H9 (cell line): ENCODE data around the gene DNHD1. TPM values are rescaled to one million over a fixed set of nuclear protein-coding genes. Genes with fewer than 3 reads are reported as not detected.

Experiments
- DNase-seq: peaks from one replicate; pipeline ENCODE4 v3.0.0-alpha.2; 2017
- H2AFZ ChIP-seq: one replicate; pipeline ENCODE4 v1.6.1; 2013; ENCODE audit warnings: mild to moderate bottlenecking, low read length, control low read depth, moderate library complexity
- H2AK5ac ChIP-seq: 2 replicates; pipeline ENCODE4 v1.6.1; 2013; ENCODE audit warnings: low read length, control low read depth, mixed read lengths; ENCODE audit not compliant: insufficient read length
- H2BK120ac ChIP-seq: one replicate; pipeline ENCODE4 v1.6.1; 2013; ENCODE audit warnings: low read depth, mild to moderate bottlenecking, low read length, control low read depth, inconsistent platforms; ENCODE audit not compliant: poor library complexity, severe bottlenecking
- H2BK12ac ChIP-seq: 2 replicates; pipeline ENCODE4 v1.6.1; 2013; ENCODE audit warnings: low read length, control low read depth, mixed read lengths, low read depth; ENCODE audit not compliant: insufficient read length
- H2BK15ac ChIP-seq: 2 replicates; pipeline ENCODE4 v1.6.1; 2013; ENCODE audit warnings: low read depth, low read length, control low read depth
- H2BK20ac ChIP-seq: one replicate; pipeline ENCODE4 v1.6.1; 2013; ENCODE audit warnings: low read depth, mild to moderate bottlenecking, low read length, control low read depth, inconsistent platforms; ENCODE audit not compliant: poor library complexity, severe bottlenecking
- H2BK5ac ChIP-seq: 2 replicates; pipeline ENCODE4 v1.6.1; 2013; ENCODE audit warnings: low read length, control low read depth, mixed read lengths; ENCODE audit not compliant: insufficient read length
- H3K14ac ChIP-seq: 2 replicates; pipeline ENCODE4 v1.6.1; 2013; ENCODE audit warnings: low read length, control low read depth; ENCODE audit not compliant: insufficient read depth
- H3K18ac ChIP-seq: 2 replicates; pipeline ENCODE4 v1.6.1; 2013; ENCODE audit warnings: low read depth, mild to moderate bottlenecking, mixed read lengths, low read length, control low read depth; ENCODE audit not compliant: insufficient read length
- H3K23ac ChIP-seq: 2 replicates; pipeline ENCODE4 v1.6.1; 2013; ENCODE audit warnings: low read length, control low read depth, mixed read lengths, low read depth; ENCODE audit not compliant: insufficient read length
- H3K23me2 ChIP-seq: 2 replicates; pipeline ENCODE4 v1.6.1; 2013; ENCODE audit warnings: low read depth, mild to moderate bottlenecking, mixed read lengths, low read length, control low read depth; ENCODE audit not compliant: insufficient read length, poor library complexity, severe bottlenecking
- H3K27ac ChIP-seq: 2 replicates; pipeline ENCODE4 v1.5.1; 2013; ENCODE audit warnings: low read length, control low read depth, mixed read lengths, low read depth; ENCODE audit not compliant: insufficient read length
- H3K27me3 ChIP-seq: 2 replicates; pipeline ENCODE4 v1.6.1; 2013; ENCODE audit warnings: low read length, control low read depth, inconsistent platforms; ENCODE audit not compliant: insufficient read depth
- H3K4ac ChIP-seq: 2 replicates; pipeline ENCODE4 v1.6.1; 2013; ENCODE audit warnings: low read depth, mild to moderate bottlenecking, control low read depth, inconsistent platforms, low read length, moderate library complexity
- H3K4me1 ChIP-seq: 2 replicates; pipeline ENCODE4 v1.6.1; 2013; ENCODE audit warnings: low read length, control low read depth, inconsistent platforms; ENCODE audit not compliant: insufficient read depth
- H3K4me2 ChIP-seq: 2 replicates; pipeline ENCODE4 v1.6.1; 2013; ENCODE audit warnings: low read length, control low read depth, mixed read lengths; ENCODE audit not compliant: insufficient read length, insufficient read depth
- H3K56ac ChIP-seq: 2 replicates; pipeline ENCODE4 v1.6.1; 2013; ENCODE audit warnings: low read depth, mild to moderate bottlenecking, mixed read lengths, low read length, control low read depth; ENCODE audit not compliant: insufficient read length
- H3K79me1 ChIP-seq: 2 replicates; pipeline ENCODE4 v1.6.1; 2013; ENCODE audit warnings: low read depth, mild to moderate bottlenecking, moderate library complexity, low read length, control low read depth, inconsistent platforms; ENCODE audit not compliant: insufficient read depth, poor library complexity, severe bottlenecking
- H3K79me2 ChIP-seq: 2 replicates; pipeline ENCODE4 v1.6.1; 2013; ENCODE audit warnings: low read length, control low read depth, inconsistent platforms; ENCODE audit not compliant: insufficient read depth
- H3K9ac ChIP-seq: 2 replicates; pipeline ENCODE4 v1.6.1; 2013; ENCODE audit warnings: low read length, control low read depth, mixed read lengths; ENCODE audit not compliant: insufficient read length; ENCODE audit errors: extremely low read depth
- H3K9me3 ChIP-seq: one replicate; pipeline ENCODE4 v1.6.1; 2013; ENCODE audit warnings: low read depth, low read length, inconsistent platforms; ENCODE audit not compliant: control insufficient read depth
- H3T11ph ChIP-seq: one replicate; pipeline ENCODE4 v1.6.1; 2013; ENCODE audit warnings: mild to moderate bottlenecking, low read length, control low read depth, inconsistent platforms
- H4K20me1 ChIP-seq: one replicate; pipeline ENCODE4 v1.6.1; 2013; ENCODE audit not compliant: control insufficient read depth, insufficient read length, insufficient read depth
- H4K5ac ChIP-seq: 2 replicates; pipeline ENCODE4 v1.6.1; 2013; ENCODE audit warnings: low read depth, mild to moderate bottlenecking, mixed read lengths, low read length, control low read depth; ENCODE audit not compliant: insufficient read length
- H4K8ac ChIP-seq: replicated peaks from 2 replicates; pipeline ENCODE4 v1.6.1; 2013; ENCODE audit warnings: low read length, control low read depth, mixed read lengths, low read depth; ENCODE audit not compliant: insufficient read length
- H4K91ac ChIP-seq: 2 replicates; pipeline ENCODE4 v1.6.1; 2013; ENCODE audit warnings: low read depth, mild to moderate bottlenecking, moderate library complexity, mixed read lengths, low read length, control low read depth; ENCODE audit not compliant: insufficient read length
- H3K27ac Mint-ChIP-seq, 3 experiments: 2 replicates in 2 of 3; 3 replicates in 1 of 3; pipeline ENCODE4 v1.8.0; 2020 to 2021; ENCODE audit warnings: mixed read lengths in 3 of 3, mild to moderate bottlenecking in 1 of 3, moderate library complexity in 1 of 3
- H3K27me3 Mint-ChIP-seq: 2 replicates; pipeline ENCODE4 v1.8.0; 2021; ENCODE audit warnings: low read depth, mild to moderate bottlenecking, moderate library complexity, mixed read lengths
- H3K36me3 Mint-ChIP-seq, 3 experiments: 2 replicates in 2 of 3; 3 replicates in 1 of 3; pipeline ENCODE4 v1.8.0; 2020 to 2021; ENCODE audit warnings: low read depth in 3 of 3, mixed read lengths in 3 of 3; ENCODE audit not compliant: insufficient read depth in 1 of 3
- H3K4me1 Mint-ChIP-seq, 2 experiments: 2 replicates each; pipeline ENCODE4 v1.8.0; 2020; ENCODE audit warnings: mixed read lengths in 2 of 2
- H3K4me3 Mint-ChIP-seq, 2 experiments: 2 replicates in 1 of 2; 3 replicates in 1 of 2; pipeline ENCODE4 v1.8.0; 2020 to 2021; ENCODE audit warnings: mild to moderate bottlenecking in 2 of 2, mixed read lengths in 2 of 2, moderate library complexity in 1 of 2
- H3K9me3 Mint-ChIP-seq, 2 experiments: 2 replicates in 1 of 2; 3 replicates in 1 of 2; pipeline ENCODE4 v1.8.0; 2020; ENCODE audit warnings: mild to moderate bottlenecking in 2 of 2, mixed read lengths in 2 of 2, moderate library complexity in 1 of 2
- CTCF ChIP-seq: fragments of 200-600 bp; sonication (generic); conservative IDR thresholded peaks from 3 replicates; pipeline ENCODE4 v1.8.0; 2021; ENCODE audit warnings: antibody characterized with exemption, mild to moderate bottlenecking
- WGBS: extraction: QIAGEN DNeasy Blood & Tissue Kit; methylation state at CpG from one replicate; pipeline ENCODE4 v1.1.7; 2013; ENCODE audit warnings: missing lambda C conversion rate, low lambda C conversion rate, mixed read lengths; ENCODE audit not compliant: insufficient read length; ENCODE audit errors: extremely low coverage; 5-methylcytosine and 5-hydroxymethylcytosine counted together
- total RNA-seq: library from RNA; stranded (reverse); gene quantifications from 2 replicates; pipeline ENCODE4 v1.2.1, GENCODE V29; 2021

The DNHD1 gene
- total RNA-seq, 1 experiment from 2014 or later, result 3.5 TPM

DNA sequence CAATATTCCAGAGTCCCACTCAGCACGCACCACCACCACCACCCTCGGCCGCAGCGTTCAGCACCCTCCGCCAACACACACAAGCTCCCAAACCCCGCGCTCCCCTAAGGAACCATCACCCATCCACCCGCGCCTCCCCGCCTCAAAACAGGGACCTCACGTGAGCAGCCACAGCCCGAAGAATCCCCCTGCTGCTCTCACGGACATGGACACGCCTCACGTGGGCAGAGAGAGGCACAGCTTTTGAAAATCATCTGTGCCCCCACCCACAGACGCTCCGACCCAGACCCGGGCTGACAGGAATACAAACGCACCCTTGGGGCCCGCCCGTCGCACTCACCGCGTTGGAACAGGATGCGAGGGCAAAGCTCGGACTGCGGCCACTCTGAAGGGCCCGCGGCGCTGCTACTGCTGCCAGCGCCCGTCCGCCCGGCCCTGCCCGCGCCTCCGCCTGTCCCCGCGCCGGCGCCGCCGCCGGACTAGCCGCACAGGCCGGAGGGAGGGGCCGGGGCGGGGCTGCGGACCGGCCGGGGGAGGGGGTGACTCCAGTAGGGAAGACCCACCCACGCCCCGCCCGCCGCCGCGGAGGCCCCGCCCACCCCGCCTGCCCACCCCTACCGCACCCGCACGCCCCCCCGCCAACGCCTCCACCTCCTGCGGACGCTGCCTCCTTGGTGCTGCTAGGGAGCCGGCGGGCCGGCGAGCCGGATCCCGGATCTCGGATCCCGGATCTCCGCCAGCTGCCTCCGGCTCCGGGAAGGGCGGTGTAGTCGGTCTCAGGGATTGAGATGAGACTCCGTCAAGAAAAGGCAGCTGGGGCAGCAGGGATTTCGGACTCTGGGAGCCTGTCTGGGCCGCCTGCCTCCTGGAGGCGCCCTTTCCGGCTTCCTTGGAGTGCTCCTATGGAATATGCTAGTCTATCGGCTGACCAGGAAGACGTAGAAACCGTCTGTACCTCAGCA is 23.3 kb upstream of the DNHD1 start, which contains the start of gene TRIM3:
TSS of gene TRIM3 (minus strand) at position 491 of the 962 bp plus-strand sequence. CDS start 8,246 bp downstream, outside the sequence.
- peaks cover 25 to 30% of the 10 kb centered on the region in 2 experiments for H3K4me1 Mint-ChIP-seq
- no peak within 1 kb of the TSS for H4K91ac ChIP-seq
- no peaks in the 10 kb centered on the region for H3K79me1 ChIP-seq
- peak; percentile 94 for DNase-seq
- H3K18ac ChIP-seq, result peak within 1 kb of the TSS; percentile 31
- H3T11ph ChIP-seq, result no peak within 1 kb of the TSS
- H3K79me2 ChIP-seq, result no peaks in the 10 kb centered on the region
- peaks cover 8% of the 10 kb centered on the region; the same call in 1 of the 2 replicates for H3K4me1 ChIP-seq
- no peak within 1 kb of the TSS for H2BK5ac ChIP-seq
- H3K4me3 Mint-ChIP-seq, result peak within 1 kb of the TSS; percentile 84 to 90
- no peaks in the 10 kb centered on the region for H3K9me3 Mint-ChIP-seq
- peak within 1 kb of the TSS; percentile 86 for H3K4me2 ChIP-seq
- no peak within 1 kb of the TSS for H4K8ac ChIP-seq
- no peak within 1 kb of the TSS; the same call in 1 of the 2 replicates for H2BK15ac ChIP-seq
- H4K5ac ChIP-seq, result no peak within 1 kb of the TSS
- H2AFZ ChIP-seq, result no peak within 1 kb of the TSS
- peaks cover 18 to 23% (median 22%) of the 10 kb centered on the region in 3 experiments for H3K36me3 Mint-ChIP-seq
- peak within 1 kb of the TSS; percentile 93 to 96 (median 94); a peak in 6 of 7 replicates for H3K27ac Mint-ChIP-seq
- H3K56ac ChIP-seq, result no peak within 1 kb of the TSS
- peak within 1 kb of the TSS; percentile 58 for H3K9ac ChIP-seq
- no peak within 1 kb of the TSS for H2BK12ac ChIP-seq
- peaks cover 14% of the 10 kb centered on the region for H3K23me2 ChIP-seq
- TF ChIP-seq CTCF, result peak; percentile 43; the same call in 2 of the 3 replicates
- no peaks in the 10 kb centered on the region for H3K9me3 ChIP-seq
- H3K27me3 Mint-ChIP-seq, result no peaks in the 10 kb centered on the region; the same call in 1 of the 2 replicates
- H3K27ac ChIP-seq, result peak within 1 kb of the TSS; percentile 29
- H3K4ac ChIP-seq, result no peak within 1 kb of the TSS
- peak within 1 kb of the TSS; percentile 80 for H3K14ac ChIP-seq
- H2BK20ac ChIP-seq, result no peak within 1 kb of the TSS
- WGBS, result no CpG with 5 or more reads among the region's 87 CpGs
- H2BK120ac ChIP-seq, result no peak within 1 kb of the TSS
- H3K23ac ChIP-seq, result no peak within 1 kb of the TSS
- no peaks in the 10 kb centered on the region for H4K20me1 ChIP-seq
- H3K27me3 ChIP-seq, result no peaks in the 10 kb centered on the region; the same call in 1 of the 2 replicates
- H2AK5ac ChIP-seq, result no peak within 1 kb of the TSS
